Midbrain (tissue), 1 donor: ENCODE results near the gene RFX3.

Source experiments
- DNase-seq: peaks from one replicate; lab custom pipeline; 2025; lab: John Stamatoyannopoulos, UW

The RFX3 gene

DNA sequence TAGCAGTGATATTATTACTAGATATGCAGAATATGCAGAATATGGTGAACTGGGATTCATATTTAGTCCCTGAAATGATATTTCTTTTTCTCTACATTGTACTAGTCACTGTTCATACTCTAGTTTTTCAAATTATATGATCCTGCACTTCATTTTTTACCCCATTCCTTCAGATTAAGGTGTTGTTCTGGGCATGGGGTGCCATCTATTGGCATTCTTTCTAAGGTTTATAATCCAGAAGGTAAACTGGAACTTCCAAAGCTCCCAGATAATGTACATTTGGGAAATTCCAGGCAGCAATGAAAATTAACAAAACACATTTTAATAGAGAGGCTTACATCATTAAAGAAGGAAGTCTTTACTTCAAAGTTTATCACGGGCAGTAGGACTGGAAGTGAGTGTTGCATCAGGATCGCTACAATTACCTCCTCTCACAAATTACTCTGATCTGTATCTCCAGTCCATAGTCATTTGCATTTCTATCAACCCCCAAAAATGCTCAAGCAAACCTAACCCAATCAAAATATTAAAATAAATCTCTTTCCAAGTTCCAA, 12.5 kb downstream of the RFX3 start:
- DNase-seq, result no peak

GRCh38 chr9:3511551-3511950, 14.2 kb downstream of the RFX3 start:
- no peak for DNase-seq

- no peak for DNase-seq
Observed at GRCh38 chr9:3510796-3511195, 15.0 kb downstream of the RFX3 start.

DNA sequence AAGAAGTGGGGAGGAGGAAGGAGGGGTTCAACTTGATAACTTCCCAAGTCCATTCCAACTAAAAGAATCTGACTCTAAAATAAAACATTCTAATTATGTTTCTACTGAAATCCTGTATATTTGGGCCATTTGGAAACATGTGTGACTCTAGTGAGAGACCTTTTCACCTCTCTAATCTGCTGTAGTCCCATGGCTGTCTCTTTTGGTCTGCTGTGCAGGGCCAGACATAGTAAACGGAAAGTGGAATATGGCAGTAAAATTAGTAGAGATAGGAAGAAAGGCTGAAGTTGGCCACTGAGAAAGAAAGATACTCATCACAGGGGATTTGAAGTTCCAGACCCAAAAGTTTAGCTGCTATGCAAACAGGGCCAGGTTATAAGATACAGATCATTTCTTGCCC, 15.9 kb downstream of the RFX3 start:
- DNase-seq, result no peak

DNA sequence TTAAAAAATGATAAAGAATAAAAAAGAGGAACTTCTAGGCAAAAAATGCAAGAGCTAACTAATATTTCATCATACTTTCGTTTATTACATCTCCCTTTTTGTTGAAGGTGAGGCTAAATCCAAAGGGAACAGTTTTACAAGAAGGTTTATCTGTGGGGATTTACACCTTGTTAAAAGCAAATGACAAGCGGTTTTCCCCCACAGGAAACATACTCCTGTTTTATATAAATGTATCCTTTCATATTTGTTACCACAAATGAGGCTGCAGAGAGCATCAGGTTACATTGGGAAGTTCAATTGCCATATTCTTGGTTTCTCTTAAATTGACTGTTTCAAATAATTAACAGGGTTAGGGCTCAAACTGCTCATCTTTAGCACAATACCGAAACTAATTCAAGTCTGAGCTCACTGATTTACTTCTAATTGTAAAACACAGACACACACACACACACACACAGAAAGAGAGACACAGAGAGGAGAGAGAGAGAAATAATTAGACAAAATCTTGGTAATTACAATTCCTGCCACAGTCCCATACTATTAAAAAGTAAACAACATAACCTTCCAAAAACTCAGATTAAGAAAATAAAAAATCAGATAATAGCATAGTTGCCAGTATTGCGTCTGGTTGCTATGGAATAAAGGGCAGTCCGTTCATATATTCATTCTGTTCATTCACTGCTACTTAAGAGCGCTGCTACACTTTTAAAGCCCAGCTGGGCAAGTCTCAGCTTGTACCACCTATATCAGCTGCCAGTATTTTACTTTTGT, 17.1 kb downstream of the RFX3 start:
- DNase-seq, result no peak

DNA sequence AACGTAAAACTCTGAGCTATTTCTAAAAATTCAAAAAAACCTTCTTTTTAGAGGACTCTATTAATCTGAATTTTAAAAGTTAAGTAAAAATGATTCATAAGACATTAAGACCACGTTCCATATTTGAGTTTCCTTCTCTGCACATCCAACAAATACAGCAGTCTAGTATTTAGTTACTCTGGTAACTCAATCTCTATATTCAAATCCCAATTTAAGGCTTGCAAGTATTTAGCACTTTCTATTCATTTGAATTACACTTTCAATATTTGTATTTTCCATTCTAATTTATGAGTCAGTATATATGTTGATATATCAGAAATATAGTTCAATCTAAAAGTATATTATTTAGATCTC, 17.7 kb downstream of the RFX3 start:
- no peak for DNase-seq

DNA sequence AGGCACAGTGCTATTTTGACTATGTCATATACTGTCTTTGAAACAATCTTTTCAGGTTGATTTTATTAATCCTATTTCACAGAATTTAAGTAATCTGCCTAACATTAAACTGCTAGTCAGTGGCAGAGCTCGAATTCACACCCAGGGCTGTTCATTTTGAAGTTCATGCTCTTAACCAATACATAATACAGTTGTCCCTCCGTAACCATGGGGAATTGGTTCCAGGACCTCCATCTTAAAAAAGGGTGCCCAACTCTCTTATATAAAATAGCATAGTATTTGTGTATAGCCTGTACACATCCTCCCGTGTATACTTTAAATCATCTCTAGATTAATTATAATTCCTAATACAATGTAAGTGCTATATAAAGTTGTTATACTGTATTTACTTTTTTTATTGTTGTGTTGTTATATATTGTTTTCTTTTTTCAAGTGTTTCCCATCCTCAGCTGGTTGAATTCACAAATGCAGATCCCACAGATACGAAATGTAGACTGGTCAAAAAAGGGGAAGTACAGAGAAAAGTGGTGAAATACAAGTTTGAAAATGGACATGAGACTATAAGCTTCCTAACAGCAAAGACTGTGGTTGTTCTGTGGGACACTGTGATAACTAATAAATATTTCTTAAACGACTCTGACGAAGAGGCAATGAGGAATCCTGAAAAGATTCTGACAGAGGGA, 18.3 kb downstream of the RFX3 start:
- peak; percentile 36 for DNase-seq

DNA sequence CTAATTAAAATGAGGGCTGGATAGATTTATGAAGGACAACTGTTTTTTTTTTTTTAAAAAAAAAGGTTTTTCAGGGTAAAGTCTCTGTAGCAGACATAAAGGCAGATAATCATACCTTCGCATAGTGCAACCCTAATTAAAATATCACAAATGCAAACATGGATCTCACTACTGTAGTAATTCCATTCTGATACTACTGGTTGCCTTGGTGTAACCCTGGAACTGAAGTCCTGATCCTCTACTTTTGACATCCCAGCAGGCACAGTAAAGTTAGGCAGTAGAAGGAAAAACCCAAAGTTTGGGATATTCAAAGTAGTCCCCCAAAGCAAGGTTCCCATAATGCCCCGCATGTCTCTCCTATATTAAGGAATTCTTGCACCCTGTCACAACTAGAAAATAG, 19.6 kb downstream of the RFX3 start:
- no peak for DNase-seq

DNA sequence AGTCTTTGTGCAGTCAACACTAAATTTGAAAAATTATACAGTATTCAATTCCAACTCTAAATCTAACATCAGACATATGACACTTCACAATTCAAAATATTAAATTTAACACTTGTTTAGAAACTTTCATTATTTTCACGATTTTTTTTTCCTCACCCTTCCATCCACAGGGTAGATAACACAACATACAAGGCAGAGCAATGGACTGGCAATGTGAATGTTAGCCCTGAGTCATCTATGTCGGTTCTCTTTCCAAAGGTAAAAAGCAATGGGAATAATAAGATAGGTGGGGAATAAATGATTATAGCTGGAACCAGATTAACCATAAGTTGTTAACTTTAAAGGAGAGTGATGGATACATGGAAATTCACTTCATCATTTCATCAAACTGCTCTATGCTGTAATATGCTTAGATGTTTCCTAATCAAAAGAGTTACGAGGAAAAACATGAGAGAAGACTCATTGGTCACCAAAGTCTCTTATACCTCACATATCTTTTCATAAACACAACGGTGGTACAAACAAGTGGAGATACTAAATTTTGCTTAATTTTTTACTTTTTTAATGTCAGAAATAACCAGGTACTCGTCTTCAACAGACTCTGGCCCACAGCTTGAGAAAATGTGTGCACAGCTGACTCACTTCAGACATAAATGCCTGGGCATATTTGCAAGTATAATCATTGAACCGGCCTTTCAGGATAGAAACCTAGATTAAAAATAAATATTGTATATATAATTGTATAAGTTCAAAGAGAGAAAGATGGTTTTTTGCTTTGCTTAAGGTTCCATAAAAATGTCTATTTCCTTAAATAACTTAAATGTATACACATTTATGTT, 23.0 kb downstream of the RFX3 start:
- DNase-seq, result no peak

DNA sequence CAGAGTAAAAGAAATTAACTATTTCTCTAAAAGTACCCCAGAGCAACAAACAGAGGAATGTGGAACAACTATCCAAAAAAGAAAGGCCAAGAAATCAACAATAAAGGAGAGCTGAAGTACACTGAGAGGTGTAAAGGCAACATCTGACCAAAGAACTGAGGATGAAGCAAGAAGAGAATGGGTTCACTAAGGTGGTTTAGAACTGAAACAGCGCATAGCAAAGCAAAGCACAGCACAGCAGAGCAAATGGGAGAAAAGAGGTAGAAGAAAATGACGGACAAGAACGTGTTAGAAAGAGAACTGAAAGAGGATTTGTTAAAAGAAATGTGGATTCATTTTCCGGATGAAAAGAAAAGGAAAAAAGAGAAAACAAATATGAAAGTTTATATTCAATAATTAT, 25.8 kb downstream of the RFX3 start:
- DNase-seq, result no peak

DNA sequence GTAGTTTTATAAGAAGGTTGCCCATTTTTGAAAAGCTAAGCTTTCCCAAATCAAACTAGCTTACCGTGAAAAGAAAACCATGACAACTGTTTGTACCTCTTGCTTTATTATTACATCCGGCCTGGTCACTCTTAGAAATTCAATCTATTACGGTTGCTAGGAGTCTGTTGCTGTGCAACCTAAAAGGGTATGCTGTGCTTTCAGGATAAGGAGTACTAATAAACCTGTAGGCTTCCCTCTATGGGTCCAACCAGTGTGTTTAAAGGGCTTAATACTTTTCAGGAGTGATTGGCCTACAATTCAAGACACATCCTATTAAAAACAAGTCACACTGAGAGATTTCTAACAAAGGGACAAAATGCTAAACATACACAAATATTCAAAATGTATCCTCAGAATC, 27.1 kb downstream of the RFX3 start:
- DNase-seq, result no peak

DNA sequence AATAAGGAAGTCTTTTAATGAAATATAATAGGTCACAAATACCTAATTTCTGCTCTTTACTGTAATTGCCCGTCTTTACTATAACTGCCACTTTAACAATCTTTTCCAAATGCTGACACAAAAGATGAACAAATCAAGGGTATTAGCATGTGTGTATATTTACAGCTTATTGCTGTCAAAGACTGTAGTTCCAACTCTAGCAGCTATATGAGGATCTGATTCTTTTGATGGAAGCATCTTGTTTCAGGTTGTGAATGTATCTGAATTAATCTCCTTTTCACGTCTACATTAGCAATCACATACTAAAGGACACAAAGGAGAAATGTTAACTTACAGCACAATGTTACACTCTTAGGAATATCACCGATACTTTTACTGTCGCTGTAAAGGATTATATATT, 27.9 kb downstream of the RFX3 start:
- no peak for DNase-seq

DNA sequence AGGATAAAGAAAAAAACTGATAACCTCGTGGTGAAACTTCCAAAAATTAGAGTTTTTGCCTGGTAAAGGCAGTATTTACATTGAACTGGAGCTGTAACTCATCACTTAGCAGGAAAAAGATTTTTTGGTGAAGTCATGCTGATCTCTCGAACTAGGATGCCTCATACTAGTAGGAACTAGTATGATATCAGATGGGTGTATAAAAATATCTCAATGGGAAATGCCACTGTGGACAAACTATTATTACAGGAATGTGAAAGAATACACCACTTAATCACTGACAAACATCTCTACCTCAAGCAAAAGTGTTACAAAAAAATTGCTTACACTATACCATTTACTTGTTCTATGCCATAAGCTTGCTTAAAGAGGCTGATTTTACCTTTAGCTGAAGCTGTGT, 28.4 kb downstream of the RFX3 start:
- DNase-seq, result no peak

DNA sequence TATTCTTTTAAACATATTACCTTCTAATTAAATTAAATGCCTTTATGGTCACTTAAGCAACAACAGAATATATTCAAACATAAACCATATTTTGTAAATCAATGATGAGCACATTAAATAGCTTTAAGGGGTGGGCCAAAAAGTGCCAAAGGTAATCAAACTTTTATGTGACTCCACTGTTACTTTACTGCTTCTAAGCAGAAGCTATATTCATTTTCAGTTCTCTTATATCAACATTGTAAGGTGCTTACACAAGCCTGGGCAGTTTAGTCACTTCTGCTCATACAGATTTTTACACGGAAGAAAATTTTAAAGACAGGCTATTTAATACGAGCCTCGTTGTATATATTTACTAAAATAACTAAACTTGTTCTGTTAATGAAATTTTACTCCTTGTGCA, 29.9 kb downstream of the RFX3 start:
- no peak for DNase-seq

GRCh38 chr9:3492214-3492613, 33.6 kb downstream of the RFX3 start:
- no peak for DNase-seq

DNA sequence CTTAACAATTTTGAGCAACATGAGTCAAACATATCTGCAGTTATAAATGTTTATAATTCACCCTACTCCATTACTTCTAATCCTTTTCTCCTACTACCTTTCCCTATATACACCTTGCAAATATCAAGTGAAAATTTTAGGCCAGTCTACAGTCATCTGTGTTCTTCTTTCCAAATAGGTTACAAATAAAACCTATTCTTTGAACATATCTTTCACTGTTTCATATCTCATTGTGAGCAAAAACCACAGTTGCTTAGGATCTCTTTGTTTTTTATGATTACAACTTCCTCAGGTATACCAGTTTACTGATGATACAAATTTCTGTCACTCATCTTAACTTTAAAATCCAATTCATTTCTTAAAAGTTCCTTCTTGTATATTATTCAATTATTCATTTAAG, 34.4 kb downstream of the RFX3 start:
- no peak for DNase-seq

- DNase-seq, result no peak
Observed at GRCh38 chr9:3490957-3491356, 34.8 kb downstream of the RFX3 start.

DNA sequence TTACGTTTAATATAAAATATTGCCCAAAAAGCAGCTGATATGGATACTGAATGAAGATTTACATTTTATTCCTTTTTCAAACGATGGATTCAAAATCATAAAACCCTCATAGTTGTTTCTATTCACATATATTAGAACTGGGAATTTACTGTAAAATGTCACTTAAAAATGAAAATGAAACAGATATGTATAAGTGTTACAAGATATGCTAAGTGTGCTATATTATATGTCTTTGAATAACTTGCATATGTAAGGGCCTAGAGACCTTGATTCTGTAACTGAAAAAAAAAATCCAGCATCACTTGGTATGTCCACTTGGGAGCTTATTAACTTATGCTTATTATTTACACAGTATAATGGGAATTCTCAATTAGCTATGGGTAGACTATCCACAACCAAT, 43.2 kb downstream of the RFX3 start:
- DNase-seq, result no peak

GRCh38 chr9:3480353-3480655, 45.5 kb downstream of the RFX3 start:
- no peak for DNase-seq

DNA sequence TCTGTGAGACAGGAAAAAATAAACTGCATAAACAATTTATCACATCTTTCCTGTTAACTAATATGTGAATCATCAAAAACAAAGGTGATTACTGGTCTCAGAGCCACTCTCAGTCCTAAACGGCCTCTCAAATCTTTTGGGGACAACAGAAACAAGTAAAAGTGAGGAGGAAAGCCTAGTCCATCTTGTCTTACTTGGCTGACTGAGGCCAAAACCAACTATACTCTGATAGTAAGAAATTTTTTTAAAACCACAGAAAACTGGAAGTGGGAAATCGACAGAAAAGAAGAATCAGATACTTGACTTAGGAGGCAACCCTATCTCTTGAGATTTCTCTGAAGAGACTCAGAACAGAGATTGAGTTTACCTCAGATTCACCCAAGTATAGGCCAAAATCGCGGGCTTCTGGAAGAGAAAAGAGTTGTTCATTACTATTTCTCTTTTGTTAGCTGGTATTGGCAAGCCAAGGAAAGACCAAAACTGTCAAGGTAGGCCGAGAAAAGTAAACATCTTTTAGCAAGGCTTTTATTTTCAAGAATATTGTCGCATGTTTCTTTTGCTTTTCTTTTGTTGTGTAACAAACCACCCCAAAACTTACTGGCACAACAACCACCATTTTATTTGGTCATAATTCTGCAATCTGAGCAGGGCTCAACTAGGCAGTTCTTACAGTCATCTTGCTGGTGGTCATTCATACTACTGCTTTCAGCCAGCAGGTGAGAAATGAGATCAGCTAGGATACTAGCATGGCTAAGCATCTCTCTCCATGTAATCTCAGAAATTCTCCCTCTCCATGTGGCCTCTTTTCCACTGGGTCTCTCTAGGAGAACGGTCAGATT, 46.1 kb downstream of the RFX3 start:
- no peak for DNase-seq

DNA sequence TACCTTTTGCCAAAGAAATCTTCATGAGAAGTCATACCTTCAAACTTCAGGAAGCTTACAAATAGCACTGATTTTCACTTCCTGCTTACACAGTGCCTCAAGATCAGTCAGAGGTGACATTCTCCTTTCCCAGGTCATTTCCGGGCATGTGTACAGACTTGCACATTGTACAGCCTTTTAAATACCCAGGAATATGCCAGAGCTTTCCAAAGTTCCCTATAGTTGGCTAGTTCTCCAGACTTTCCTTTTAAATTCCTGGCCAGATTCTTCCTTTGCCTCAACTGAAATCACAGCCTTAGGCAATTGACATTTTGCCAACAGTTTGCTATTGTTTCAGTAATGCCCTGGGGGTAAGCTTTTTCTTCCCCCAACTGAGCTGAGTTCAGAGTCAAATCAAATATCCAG, 47.2 kb downstream of the RFX3 start:
- DNase-seq, result no peak

GRCh38 chr9:3477236-3477834, 48.5 kb downstream of the RFX3 start:
- DNase-seq, result no peak
